HG02571 (cell line): ENCODE measurements around the gene FAM124A.

ENCODE experiments used
- ATAC-seq: cut with Tn5 transposase; IDR thresholded peaks from one replicate; pipeline ENCODE4 v1.9.1; 2021; ENCODE audit warnings: mild to moderate bottlenecking, moderate library complexity; ENCODE audit not compliant: unreplicated experiment

FAM124A gene

GRCh38 chr13:51331354-51331861, 109.2 kb downstream of the FAM124A start:
- peak; percentile 68 for ATAC-seq

- ATAC-seq: no peak
Observed at GRCh38 chr13:51332566-51333361, 110.6 kb downstream of the FAM124A start.

DNA sequence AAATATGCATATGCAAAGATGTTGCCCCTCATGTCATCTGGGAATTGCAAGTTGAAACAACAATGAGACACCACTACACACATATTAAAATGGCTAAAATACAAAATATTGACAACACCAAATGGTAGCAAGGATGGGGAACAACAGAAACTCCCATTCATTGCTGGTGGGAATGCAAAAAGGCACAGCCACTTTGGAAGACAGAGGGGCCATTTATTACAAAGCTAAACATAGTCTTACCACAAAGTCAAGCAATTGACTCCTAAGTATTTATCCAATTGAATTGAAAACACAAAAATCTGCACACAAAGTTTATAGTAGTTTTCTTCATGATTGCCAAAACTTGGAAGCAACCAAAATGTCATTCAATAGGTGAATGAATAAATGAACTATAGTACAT, 111.2 kb downstream of the FAM124A start:
- no peak for ATAC-seq

DNA sequence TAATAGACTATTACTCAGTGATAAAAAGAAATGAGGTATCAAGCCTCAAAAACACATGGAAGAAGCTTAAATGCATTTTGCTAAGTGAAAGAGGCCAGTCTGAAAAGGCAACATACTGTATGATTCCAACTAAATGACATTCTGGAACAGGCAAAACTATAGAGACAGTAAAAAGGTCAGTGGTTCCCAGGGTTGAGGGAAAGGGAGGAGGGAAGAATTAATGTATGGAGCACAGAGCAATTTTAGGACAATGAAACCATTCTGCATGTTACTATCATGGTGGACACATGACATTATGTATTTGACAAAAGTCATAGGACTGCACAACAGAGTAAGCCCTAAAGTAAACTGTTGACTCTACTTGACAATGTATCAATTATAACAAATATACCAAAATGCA, 111.6 kb downstream of the FAM124A start:
- ATAC-seq: no peak
